A549 (cell line): ENCODE results near the gene HSD17B7. TPM values are rescaled to one million over a fixed set of nuclear protein-coding genes. Genes with fewer than 3 reads are reported as not detected.

ENCODE experiments used
- ATAC-seq, 2 experiments: fragments of 200-7000 bp in 1 of 2; fragments of >200 bp in 1 of 2; cut with Nextera tagmentation in 1 of 2; cut with Tn5 transposase in 1 of 2; 3 replicates each; pipeline versions ENCODE4 v1.8.0 to v1.9.1; 2018 to 2020; ENCODE audit warnings: mild to moderate bottlenecking in 1 of 2, moderate library complexity in 1 of 2
- CTCF ChIA-PET: fragments of 300-600 bp; sonication (Branson Sonifier 250); formaldehyde crosslinking; extraction: SDS; loops from one replicate; lab custom pipeline; 2021; ENCODE audit warnings: antibody characterized with exemption, inconsistent platforms; lab: Yijun Ruan, JAX
- POLR2A ChIA-PET: fragments of 350-600 bp; formaldehyde crosslinking; extraction: SDS; loops from one replicate; lab custom pipeline; 2021; ENCODE audit warnings: antibody characterized with exemption, inconsistent platforms; lab: Yijun Ruan, JAX
- DNase-seq, 2 experiments: peaks; one replicate each; pipeline versions ENCODE4 v3.0.0 to v3.0.0-alpha.2; 2011 to 2016; ENCODE audit warnings: low read depth in 1 of 2, low spot score in 1 of 2
- FAIRE-seq: peaks from 2 replicates; lab custom pipeline; 2011; peaks lifted over from hg19 to GRCh38; lab: Jason Lieb, UNC
- H3K27ac ChIP-seq, 2 experiments: fragments of >200 bp; sonication (Bioruptor Twin); formaldehyde crosslinking; 3 replicates each; pipeline ENCODE4 v1.5.1; 2016 to 2017
- H3K4me1 ChIP-seq: fragments of >200 bp; sonication (Bioruptor Twin); formaldehyde crosslinking; 3 replicates; pipeline ENCODE4 v1.6.1; 2016
- H3K4me2 ChIP-seq: fragments of >200 bp; sonication (Bioruptor Twin); formaldehyde crosslinking; 3 replicates; pipeline ENCODE4 v1.6.1; 2016
- H3K4me3 ChIP-seq: fragments of >200 bp; sonication (Bioruptor Twin); formaldehyde crosslinking; 3 replicates; pipeline ENCODE4 v1.5.1; 2016
- H3K9me3 ChIP-seq: fragments of >200 bp; sonication (Bioruptor Twin); formaldehyde crosslinking; 3 replicates; pipeline ENCODE4 v1.6.1; 2016
- BHLHE40 ChIP-seq: IDR thresholded peaks from 2 replicates; pipeline ENCODE4 v1.6.1; 2012; ENCODE audit warnings: low read depth, low read length, inconsistent platforms
- CBX8 ChIP-seq: fragments of 200-600 bp; sonication (generic); IDR thresholded peaks from 2 replicates; pipeline ENCODE4 v1.6.1; 2016
- EHMT2 ChIP-seq: fragments of 200-600 bp; sonication (generic); IDR thresholded peaks from 2 replicates; pipeline ENCODE4 v1.6.1; 2016; ENCODE audit warnings: antibody characterized with exemption, low read depth, mild to moderate bottlenecking, moderate library complexity
- ELK1 ChIP-seq: fragments of 150-350 bp; IDR thresholded peaks from 2 replicates; pipeline ENCODE4 v1.6.1; 2014; ENCODE audit warnings: low read depth, mild to moderate bottlenecking, low read length
- ESRRA ChIP-seq: fragments of 150-350 bp; IDR thresholded peaks from 2 replicates; pipeline ENCODE4 v1.6.1; 2014; ENCODE audit warnings: mild to moderate bottlenecking, low read length, borderline replicate concordance
- FOSB ChIP-seq: fragments of 250-450 bp; sonication (Bioruptor Pico); IDR thresholded peaks from 2 replicates; pipeline ENCODE4 v1.5.0; 2020; ENCODE audit warnings: mild to moderate bottlenecking, moderate library complexity
- FOSL2 ChIP-seq, 2 experiments: fragments of 450-650 bp in 1 of 2; fragments of >200 bp in 1 of 2; sonication (Bioruptor Twin) in 1 of 2; formaldehyde crosslinking; IDR thresholded peaks; 2 replicates each; pipeline versions ENCODE4 v1.5.0 to v1.6.1; 2016 to 2020; ENCODE audit warnings: mild to moderate bottlenecking in 1 of 2, moderate library complexity in 1 of 2
- FOXS1 ChIP-seq: fragments of 250-450 bp; sonication (Bioruptor Pico); IDR thresholded peaks from 2 replicates; pipeline ENCODE4 v1.5.0; 2020; ENCODE audit warnings: mild to moderate bottlenecking, moderate library complexity
- GATA3 ChIP-seq: IDR thresholded peaks from 2 replicates; pipeline ENCODE4 v1.6.1; 2012; ENCODE audit warnings: borderline replicate concordance
- HDAC2 ChIP-seq: fragments of 200-600 bp; sonication (generic); IDR thresholded peaks from 2 replicates; pipeline ENCODE4 v1.6.1; 2016
- HES2 ChIP-seq: fragments of >200 bp; sonication (Bioruptor Twin); formaldehyde crosslinking; IDR thresholded peaks from 2 replicates; pipeline ENCODE4 v1.6.1; 2016
- HMGXB4 ChIP-seq: fragments of 250-450 bp; sonication (Bioruptor Pico); IDR thresholded peaks from 2 replicates; pipeline ENCODE4 v1.5.0; 2021; ENCODE audit warnings: mild to moderate bottlenecking, moderate library complexity, borderline replicate concordance
- HOXB13 ChIP-seq: fragments of 250-450 bp; sonication (Bioruptor Pico); IDR thresholded peaks from 2 replicates; pipeline ENCODE4 v1.5.0; 2020; ENCODE audit warnings: low read depth, mild to moderate bottlenecking, moderate library complexity
- JUNB ChIP-seq: fragments of >200 bp; sonication (Bioruptor Twin); formaldehyde crosslinking; IDR thresholded peaks from 2 replicates; pipeline ENCODE4 v1.6.1; 2016
- KDM1A ChIP-seq: fragments of 200-600 bp; sonication (generic); IDR thresholded peaks from 2 replicates; pipeline ENCODE4 v1.6.1; 2016; ENCODE audit warnings: low read depth, mild to moderate bottlenecking
- MAFK ChIP-seq: fragments of 450-650 bp; IDR thresholded peaks from 2 replicates; pipeline ENCODE4 v1.6.1; 2014; ENCODE audit not compliant: partially characterized antibody
- MAZ ChIP-seq: fragments of 150-350 bp; IDR thresholded peaks from 2 replicates; pipeline ENCODE4 v1.6.1; 2014; ENCODE audit warnings: antibody characterized with exemption, low read depth, low read length, borderline replicate concordance
- MYC ChIP-seq: IDR thresholded peaks from 2 replicates; pipeline ENCODE4 v1.6.1; 2012; ENCODE audit warnings: mild to moderate bottlenecking, inconsistent platforms, low read length, improper control_type of control experiment, borderline replicate concordance
- NR3C1 ChIP-seq: fragments of >200 bp; sonication (Bioruptor Twin); formaldehyde crosslinking; IDR thresholded peaks from 3 replicates; pipeline ENCODE4 v1.6.1; 2017
- PHF8 ChIP-seq: fragments of 200-600 bp; sonication (generic); IDR thresholded peaks from 2 replicates; pipeline ENCODE4 v1.6.1; 2016; ENCODE audit warnings: low read depth, mild to moderate bottlenecking, antibody characterized with exemption, moderate library complexity, borderline replicate concordance
- POLR2A ChIP-seq: IDR thresholded peaks from 2 replicates; pipeline ENCODE4 v1.6.1; 2012; ENCODE audit warnings: mild to moderate bottlenecking, low read length
- POLR2AphosphoS2 ChIP-seq: conservative IDR thresholded peaks from 2 replicates; pipeline ENCODE4 v1.6.1; 2012; ENCODE audit warnings: low read length, improper control_type of control experiment, inconsistent platforms
- RCOR1 ChIP-seq: fragments of 150-350 bp; IDR thresholded peaks from 2 replicates; pipeline ENCODE4 v1.6.1; 2014; ENCODE audit warnings: antibody characterized with exemption, low read length, low read depth
- RNF2 ChIP-seq: fragments of 200-600 bp; sonication (generic); IDR thresholded peaks from 2 replicates; pipeline ENCODE4 v1.6.1; 2016; ENCODE audit warnings: low read depth, mild to moderate bottlenecking, antibody characterized with exemption, moderate library complexity, borderline replicate concordance
- SMC3 ChIP-seq: fragments of >200 bp; sonication (Bioruptor Twin); formaldehyde crosslinking; IDR thresholded peaks from 3 replicates; pipeline ENCODE4 v1.6.1; 2018; ENCODE audit warnings: inconsistent platforms
- SREBF2 ChIP-seq: fragments of 450-650 bp; IDR thresholded peaks from 2 replicates; pipeline ENCODE4 v1.6.1; 2014; ENCODE audit warnings: mild to moderate bottlenecking, moderate library complexity
- ZSCAN20 ChIP-seq: fragments of 250-450 bp; sonication (Bioruptor Pico); IDR thresholded peaks from 2 replicates; pipeline ENCODE4 v1.8.0; 2022; ENCODE audit warnings: mild to moderate bottlenecking, moderate library complexity
- WGBS: methylation state at CpG from one replicate; pipeline ENCODE4 v1.1.6; 2017; ENCODE audit errors: missing lambda C conversion rate; 5-methylcytosine and 5-hydroxymethylcytosine counted together
- polyA plus RNA-seq, 4 experiments: library from polyadenylated mRNA; depleted of rRNA in 3 of 4; stranded (reverse); fragments of >200 nt; fragmentation: RNase III in 1 of 4; extraction: RNeasy Plus Mini Kit Qiagen cat#74134 plus additional on column Dnase treatment in 1 of 4; gene quantifications; 2 replicates in 3 of 4; 3 replicates in 1 of 4; pipeline ENCODE4 v1.2.3, GENCODE V29; 2011 to 2017
- TF ChIP-seq, protein P1 (sequence below): IDR thresholded peaks from 2 replicates; pipeline ENCODE4 v1.6.1; 2012

The HSD17B7 gene
- polyA plus RNA-seq, 2 of the 4 experiments (the other 2 are of a cell fraction), result 14.0 to 22.1 TPM

DNA sequence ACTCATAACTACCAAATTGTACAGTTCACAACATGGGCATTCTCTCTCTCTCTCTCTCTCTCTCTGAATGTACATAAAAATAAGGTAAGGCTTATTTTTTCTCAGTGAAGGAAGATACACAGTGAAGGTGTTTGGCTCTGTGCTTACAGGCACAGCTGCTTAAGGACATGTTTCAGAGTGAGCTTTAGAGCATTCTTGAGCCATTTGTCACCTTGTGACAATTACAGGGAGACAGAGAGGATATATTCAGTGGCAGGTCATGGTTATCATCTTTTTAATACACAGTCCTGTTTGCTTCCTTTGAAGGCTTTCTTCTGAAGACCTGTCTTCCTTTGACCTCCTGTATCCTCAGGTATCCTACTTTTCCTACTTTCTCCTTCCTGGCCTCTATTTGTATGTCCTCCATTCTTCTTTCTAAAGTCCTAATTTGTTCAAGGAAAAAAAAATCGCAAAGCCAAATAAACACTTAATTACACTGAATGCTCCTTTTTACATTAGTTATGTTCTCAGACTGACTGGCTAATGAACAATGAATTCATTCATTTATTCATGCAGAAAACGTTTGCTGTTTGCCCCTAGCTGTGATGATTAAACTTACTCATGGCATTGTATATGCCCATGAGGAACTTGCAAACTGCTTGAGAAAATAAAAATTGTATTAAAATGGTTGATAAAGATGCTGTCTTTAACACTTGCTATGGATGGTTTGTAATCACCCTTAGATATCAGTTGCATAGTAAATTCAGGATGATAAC is 33.4 kb downstream of the HSD17B7 start:
- DNase-seq (no peak), FAIRE-seq (no peak), ATAC-seq (no peak; a peak in 1 of 6 replicates)
- Histone ChIP-seq H3K27ac (no peak overlapping the region), H3K4me2 (no peak overlapping the region), H3K4me3 (no peak overlapping the region), H3K9me3 (no peaks in the 10 kb centered on the region), H3K4me1 (no peaks in the 10 kb centered on the region)
- TF ChIP-seq POLR2AphosphoS2 (no peak), PHF8 (no peak), SREBF2 (no peak), JUNB (no peak), HES2 (no peak), NR3C1 (no peak)
- TF ChIP-seq, protein P1, sequence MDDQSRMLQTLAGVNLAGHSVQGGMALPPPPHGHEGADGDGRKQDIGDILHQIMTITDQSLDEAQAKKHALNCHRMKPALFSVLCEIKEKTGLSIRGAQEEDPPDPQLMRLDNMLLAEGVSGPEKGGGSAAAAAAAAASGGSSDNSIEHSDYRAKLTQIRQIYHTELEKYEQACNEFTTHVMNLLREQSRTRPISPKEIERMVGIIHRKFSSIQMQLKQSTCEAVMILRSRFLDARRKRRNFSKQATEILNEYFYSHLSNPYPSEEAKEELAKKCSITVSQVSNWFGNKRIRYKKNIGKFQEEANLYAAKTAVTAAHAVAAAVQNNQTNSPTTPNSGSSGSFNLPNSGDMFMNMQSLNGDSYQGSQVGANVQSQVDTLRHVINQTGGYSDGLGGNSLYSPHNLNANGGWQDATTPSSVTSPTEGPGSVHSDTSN, result no peak
- CTCF ChIA-PET, result interaction anchor here (1.4 kb wide), 1 partner anchor 9 kb away, joined by 3 read pairs; no protein-coding TSS in a partner anchor
- POLR2A ChIA-PET, result no interaction called here
- 9% methylated on average over 2 of the region's 2 CpGs for WGBS

DNA sequence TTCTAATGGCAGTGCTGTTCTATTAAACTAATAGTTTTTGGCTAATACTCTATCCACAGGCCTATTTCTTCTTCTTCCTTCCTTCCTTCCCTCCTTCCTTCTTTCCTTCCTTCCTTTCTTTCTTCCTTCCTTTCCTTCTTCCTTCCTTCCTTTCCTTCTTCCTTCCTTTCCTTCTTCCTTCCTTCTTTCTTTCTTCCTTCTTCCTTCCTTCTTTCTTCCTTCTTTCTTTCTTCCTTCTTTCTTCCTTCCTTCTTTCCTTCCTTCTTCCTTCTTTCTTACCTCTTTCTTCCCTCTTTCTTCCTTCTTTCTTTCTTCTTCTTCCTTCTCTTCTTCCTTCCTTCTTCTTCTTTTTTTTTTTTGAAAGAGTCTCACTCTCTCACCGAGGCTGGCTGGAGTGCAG is 38.8 kb downstream of the HSD17B7 start:
- CTCF ChIA-PET, result no interaction called here

GRCh38 chr1:162832470-162832869 is 42.0 kb downstream of the HSD17B7 start:
- Histone ChIP-seq H3K27ac (no peak overlapping the region), H3K4me2 (no peak overlapping the region), H3K4me1 (no peaks in the 10 kb centered on the region), H3K9me3 (no peaks in the 10 kb centered on the region), H3K4me3 (no peak overlapping the region)
- ChIA-PET POLR2A (no interaction called here), CTCF (interaction anchor here (1.1 kb wide), 1 partner anchor 9 kb away, joined by 3 read pairs; no protein-coding TSS in a partner anchor)
- 85% methylated on average over 3 of the region's 3 CpGs for WGBS
- DNase-seq (no peak), ATAC-seq (no peak), FAIRE-seq (no peak)
- no peak for TF ChIP-seq ESRRA
- TF ChIP-seq KDM1A, result no peak
- no peak for TF ChIP-seq MYC
- TF ChIP-seq ZSCAN20 (CRISPR knock-in tag), result no peak
- no peak for TF ChIP-seq HDAC2
- no peak for TF ChIP-seq RNF2
- TF ChIP-seq FOSL2 (IDR thresholded peaks at IDR 0.05), result no peak
- TF ChIP-seq FOSL2 (CRISPR knock-in tag; IDR thresholded peaks at IDR 0.05), result no peak
- no peak for TF ChIP-seq EHMT2
- TF ChIP-seq HES2, result no peak
- TF ChIP-seq MAZ, result no peak
- TF ChIP-seq POLR2A, result no peak
- TF ChIP-seq SMC3, result no peak
- TF ChIP-seq RCOR1, result no peak
- no peak for TF ChIP-seq BHLHE40
- TF ChIP-seq CBX8, result no peak

More for the DNA sequence above, 38.8 kb downstream of the HSD17B7 start:
- no peaks in the 10 kb centered on the region for H3K4me1 ChIP-seq
- H3K4me3 ChIP-seq, result no peak overlapping the region
- no peaks in the 10 kb centered on the region for H3K9me3 ChIP-seq
- FAIRE-seq (no peak), ATAC-seq (no peak), DNase-seq (no peak)
- POLR2A ChIA-PET, result no interaction called here
- H3K4me2 ChIP-seq, result no peak overlapping the region
- WGBS, result 8% methylated on average over 1 of the region's 1 CpG
- H3K27ac ChIP-seq, result no peak overlapping the region
- TF ChIP-seq ELK1, result no peak
- TF ChIP-seq MAFK, result no peak
- no peak for TF ChIP-seq HOXB13
- TF ChIP-seq POLR2AphosphoS2, result no peak
- TF ChIP-seq FOSB (CRISPR knock-in tag), result no peak
- no peak for TF ChIP-seq HMGXB4 (CRISPR knock-in tag)
- no peak for TF ChIP-seq FOSL2 (IDR thresholded peaks at IDR 0.05)
- TF ChIP-seq FOSL2 (CRISPR knock-in tag; IDR thresholded peaks at IDR 0.05), result no peak
- TF ChIP-seq FOXS1 (CRISPR knock-in tag), result no peak
- no peak for TF ChIP-seq POLR2A
- TF ChIP-seq GATA3, result no peak
- no peak for TF ChIP-seq RCOR1
- TF ChIP-seq, all 56 proteins: peak for 0
